ENCODE results near the gene CLCN3.
"Not testable (repeated sequence)": the region's sequence is repeated elsewhere in the genome, so short reads cannot be mapped to it uniquely, and the experiment has no call there.

Gene CLCN3

DNA sequence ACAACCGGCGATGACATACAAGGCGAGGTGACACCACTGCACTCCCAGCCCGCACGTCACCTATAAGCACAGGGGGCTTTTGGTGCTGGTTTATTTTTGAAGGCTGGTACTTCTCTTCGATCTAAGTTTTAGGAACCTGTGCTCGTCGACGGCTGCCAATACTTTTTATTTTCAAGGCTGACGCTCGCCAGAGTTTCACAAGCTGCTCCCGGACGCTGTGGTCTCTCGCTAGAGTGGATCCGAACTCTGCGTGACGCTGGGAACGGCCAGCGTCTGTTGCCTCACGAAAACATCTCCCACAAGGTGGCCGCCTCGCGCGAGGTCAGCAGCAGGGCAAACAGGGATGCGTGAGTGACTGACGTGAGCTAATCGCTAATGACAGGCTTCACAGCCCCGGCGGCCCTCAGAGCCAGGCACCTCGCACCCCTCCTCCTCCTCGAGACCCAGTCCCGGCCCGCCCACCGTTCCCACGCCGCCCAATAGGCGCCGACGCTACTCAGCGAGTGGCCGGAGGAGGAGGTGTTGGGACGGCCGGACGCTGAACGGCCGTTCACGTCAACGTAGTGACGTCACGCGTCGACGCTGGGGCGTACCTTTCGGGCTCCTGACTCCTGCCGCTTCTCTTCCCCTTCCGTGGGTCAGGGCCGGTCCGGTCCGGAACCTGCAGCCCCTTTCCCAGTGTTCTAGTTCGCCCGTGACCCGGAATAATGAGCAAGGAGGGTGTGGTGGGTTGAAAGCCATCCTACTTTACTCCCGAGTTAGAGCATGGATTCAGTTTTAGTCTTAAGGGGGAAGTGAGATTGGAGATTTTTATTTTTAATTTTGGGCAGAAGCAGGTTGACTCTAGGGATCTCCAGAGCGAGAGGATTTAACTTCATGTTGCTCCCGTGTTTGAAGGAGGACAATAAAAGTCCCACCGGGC, at the start of gene CLCN3:
CLCN3 (plus strand) TSS at position 621 of the 922 bp plus-strand sequence. CDS start 15,351 bp downstream, outside the sequence.
- DNase-seq, result peak; percentile 67 to 83 (median 76)

DNA sequence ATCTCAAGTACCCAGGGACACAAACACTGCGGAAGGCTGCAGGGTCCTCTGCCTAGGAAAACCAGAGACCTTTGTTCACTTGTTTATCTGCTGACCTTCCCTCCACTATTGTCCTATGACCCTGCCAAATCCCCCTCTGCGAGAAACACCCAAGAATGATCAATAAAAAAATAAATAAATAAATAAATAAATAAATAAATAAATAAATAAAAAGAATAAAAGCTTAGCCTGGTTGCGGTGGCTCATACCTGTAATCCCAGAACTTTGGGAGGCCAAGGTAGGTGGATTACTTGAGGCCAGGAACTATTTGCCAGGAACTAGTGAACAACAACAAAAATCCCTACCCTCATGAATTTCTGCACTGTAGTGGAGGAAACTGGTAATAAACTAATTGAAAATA, 49.4 kb upstream of the CLCN3 start:
- DNase-seq, result not testable (repeated sequence)

GRCh38 chr4:169571435-169571834, 48.9 kb upstream of the CLCN3 start:
- DNase-seq, result no peak

DNA sequence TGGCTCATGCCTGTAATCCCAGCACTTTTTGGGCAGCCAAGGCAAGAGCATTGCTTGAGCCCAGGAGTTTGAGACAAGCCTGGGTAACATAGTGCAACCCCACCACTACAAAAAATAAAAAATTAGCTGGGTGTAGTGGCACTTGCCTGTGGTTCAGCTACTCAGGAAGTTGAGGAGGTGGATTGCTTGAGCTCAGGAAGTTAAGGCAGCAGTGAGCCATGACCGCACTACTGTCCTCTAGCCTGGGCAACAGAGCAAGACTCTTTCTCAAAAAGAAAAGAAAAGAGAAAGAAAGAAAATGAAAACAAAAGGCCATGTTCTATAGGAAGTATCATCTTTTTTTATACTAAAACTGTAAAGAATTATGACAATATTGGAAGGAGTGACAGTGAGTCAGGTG, 46.5 kb upstream of the CLCN3 start:
- DNase-seq, result no peak

DNA sequence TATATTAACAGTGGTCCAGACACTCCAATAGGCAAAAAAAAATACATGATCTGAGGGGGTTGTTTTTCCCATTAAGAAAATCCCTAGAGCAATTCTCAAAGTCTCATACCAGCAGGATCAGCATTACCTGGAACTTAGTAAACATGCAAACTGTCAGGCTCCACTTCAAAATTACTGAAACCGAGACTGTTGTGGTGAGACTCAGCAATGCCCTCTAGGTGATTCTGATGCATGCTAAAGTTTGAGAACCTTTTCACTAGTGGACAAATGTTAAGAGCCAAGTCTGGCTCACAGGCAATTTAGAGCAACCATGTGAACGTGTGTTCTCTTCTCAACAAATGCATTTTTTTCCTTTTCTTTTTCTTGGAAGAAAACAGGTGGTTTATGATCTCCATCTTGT, 38.2 kb upstream of the CLCN3 start:
- DNase-seq, result no peak

DNA sequence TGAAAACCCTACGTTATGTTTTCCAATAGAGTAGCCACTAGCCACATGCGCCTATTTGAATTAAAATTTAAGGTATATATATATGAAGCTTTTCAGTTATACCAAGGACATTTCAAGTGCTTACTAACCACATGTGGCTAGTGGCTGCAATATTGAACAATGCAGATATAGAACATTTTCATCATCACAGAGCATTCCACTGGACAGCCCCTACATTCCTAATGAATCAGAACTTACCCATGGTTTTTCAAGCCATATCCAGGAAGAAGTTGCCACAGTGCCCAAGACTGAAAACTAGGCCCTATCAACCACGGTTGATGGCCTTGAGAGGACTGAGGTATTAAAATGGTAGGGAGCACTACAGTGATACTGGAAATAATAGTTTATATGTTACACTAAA, 37.7 kb upstream of the CLCN3 start:
- DNase-seq, result no peak

DNA sequence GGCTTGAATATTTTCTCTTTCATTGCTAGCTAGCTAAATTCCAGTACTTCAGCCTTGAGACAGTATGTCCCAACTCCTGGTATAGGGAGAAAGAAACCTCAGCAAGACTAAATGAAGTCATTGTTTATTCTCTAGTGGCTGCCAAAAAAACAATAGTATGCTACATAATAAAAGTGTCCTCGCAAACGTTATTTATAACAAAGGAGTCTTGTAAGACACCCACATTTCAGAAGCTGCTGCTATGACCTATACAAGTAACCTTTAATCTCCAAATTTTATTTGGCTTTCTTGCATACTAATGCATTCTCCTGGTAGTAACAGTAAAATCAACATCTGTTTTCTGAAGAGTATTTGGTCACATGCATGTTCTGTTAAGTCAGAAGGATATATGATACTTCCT, 36.8 kb upstream of the CLCN3 start:
- no peak for DNase-seq

- DNase-seq, result no peak
These were observed 27.3 kb upstream of the CLCN3 start for GRCh38 chr4:169593050-169593560.

DNA sequence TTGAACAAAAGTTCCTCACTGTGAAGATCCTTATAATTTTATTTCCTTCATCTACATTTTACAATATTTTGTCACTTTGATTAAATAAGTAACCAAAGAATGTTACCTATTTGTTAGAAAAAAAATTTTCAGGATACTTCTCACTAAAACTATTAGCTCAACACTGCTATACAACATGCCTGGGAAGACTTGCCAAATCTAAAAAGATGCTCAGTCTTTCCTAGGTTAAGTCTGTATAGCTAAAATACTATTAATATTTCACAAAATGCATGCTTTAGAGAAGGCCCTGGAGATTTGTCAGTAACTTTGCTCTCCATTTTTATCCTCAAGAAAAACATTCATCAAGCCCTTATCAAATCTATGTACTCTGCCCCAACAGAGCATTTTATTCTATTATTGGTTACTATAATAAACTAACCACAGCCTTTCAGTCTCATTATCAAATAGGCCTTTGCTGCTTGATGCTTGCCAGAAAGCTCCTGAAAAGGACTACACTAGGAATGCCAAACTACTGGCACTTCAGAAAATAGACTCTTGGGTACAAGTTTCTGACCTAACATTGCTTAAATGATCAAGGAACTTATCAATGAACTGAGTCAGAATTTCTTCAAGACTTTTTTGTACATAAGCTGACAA, 25.7 kb upstream of the CLCN3 start:
- DNase-seq, result no peak

DNA sequence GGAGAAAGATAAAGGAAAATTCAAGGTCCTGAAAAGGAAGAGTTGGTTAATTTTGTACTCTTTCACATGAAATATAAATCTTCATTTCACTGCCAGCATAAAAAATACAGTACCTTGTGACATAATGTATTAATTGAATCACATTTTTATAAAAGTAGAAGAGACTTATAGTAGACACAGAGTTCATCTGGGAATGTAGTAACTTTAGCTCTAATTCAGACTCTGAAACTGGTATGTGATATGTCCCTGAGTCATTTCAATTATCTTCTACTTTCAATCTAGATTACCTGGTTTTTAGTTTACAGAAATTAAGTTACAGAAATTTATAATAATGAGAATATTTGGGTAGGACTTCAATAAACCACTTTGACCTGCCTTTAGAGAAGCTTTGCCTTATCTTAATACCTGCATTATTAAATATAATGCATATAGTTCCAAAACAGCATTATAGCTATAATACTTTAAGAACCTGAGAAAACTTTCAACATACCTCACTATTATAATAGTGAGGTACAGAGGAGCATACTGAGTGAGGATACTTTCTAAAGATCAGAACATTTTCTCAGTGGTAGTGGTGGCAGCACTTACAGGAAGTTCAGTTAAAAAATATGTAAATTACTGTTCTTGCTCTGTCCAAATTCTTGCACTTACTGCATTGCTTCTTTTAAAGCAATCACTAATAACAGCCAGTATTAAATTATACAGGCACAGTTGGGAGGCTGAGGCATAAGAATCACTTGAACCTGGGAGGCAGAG, 19.2 kb upstream of the CLCN3 start:
- no peak for DNase-seq

GRCh38 chr4:169603312-169603711, 17.1 kb upstream of the CLCN3 start:
- no peak for DNase-seq

- DNase-seq, result no peak
These were observed 16.1 kb upstream of the CLCN3 start for GRCh38 chr4:169604131-169604900.

- no peak for DNase-seq
These were observed 15.5 kb upstream of the CLCN3 start for GRCh38 chr4:169604903-169605331.

DNA sequence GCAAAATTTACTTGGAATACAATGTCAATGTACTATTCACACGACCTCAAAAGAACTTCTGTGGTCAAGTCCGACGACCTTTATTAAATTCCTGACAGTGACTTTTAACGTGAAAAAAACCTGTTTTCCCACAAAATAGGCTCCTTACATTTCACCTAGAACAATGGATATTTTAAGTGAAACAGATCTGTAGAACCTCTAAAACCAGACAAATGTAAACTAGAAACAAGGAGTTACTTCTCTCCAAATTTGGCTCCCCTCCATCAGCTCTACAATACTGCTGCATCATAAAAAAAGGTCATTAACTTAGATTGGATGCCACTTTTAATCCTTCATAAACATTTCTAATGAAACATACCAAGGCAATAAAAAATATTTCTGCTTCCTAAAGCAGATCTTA, 9.2 kb upstream of the CLCN3 start:
- no peak for DNase-seq

GRCh38 chr4:169611991-169612870, 8.1 kb upstream of the CLCN3 start, which contains the start of gene NEK1:
TSS of gene NEK1 (minus strand) at chr4:169612583. CDS start at chr4:169602630, 9,953 bp downstream.
- DNase-seq, result peak; percentile 81 to 96 (median 86)

DNA sequence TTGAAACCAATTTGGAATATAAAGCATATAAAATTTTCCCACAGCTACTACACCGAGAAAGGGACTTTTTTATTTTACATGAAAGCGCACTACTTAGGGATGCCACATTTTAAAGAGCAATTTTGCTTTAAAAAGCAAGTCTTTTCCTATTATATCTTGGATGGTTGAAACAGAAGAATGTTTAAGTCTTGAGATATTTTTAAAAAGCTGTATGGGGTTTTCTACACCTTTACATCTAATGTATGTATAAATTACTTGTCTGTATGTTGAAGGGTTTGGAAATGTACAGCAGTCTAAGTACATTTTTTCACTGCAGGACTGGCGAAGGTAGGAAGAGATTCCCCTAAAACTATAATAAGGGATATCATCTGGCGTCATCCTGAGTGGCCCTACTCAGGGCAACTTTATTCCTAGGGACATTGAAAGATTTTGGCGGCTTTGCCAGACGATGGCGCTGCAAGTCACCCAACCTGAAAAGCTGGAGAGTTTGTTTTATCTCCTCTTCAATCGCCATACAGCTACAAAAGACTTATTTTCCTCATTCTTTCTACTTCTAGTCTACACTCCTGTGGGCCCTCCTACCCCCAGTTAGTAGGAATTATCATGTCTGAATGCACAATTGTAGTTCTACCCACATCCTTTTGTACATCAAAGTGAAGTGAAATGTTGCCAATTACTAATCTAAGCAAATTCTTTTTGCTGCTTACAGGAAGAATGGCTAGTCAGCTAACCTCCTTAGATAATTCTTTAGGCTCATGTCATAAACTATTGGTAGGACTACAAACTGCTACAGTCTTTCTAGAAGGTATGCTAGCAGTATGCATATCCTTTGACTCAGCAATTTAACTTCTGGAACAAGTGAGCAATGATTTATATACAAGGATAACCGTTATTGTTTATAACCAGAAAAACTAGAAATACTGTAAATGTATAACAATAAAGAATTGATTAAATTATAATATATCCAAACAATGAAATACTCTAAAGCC, 7.2 kb upstream of the CLCN3 start:
- peak; percentile 35 to 71 (median 65) for DNase-seq

DNA sequence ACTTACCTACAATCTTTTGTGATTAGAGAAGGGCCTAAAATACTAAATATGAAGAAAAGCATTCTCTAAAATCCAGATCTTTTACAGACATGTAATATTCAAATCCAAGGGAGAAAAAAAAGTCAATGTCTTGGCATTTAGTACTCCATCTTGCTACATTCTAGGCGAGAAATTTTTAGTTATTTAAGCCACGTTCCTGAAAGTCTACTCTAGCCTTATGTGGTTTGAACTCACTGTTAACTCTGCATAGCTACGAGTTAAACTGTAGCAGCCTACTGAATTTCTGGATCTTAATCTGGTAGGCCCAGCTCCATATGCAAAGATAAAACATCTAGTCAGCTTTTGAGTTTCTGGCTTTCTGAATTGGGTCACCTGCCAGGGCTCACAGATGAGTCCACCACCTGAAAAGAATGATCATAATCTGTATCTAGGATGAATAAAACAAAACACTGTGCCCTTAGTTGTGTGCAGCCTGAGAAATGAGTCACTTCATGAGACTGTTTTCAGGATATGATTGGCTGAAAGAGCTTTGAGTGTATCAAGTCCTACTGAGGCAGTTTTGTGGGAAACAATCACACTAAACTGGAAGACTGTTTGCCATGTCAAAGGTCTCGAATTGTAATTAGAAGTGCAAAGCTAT, 4.8 kb upstream of the CLCN3 start:
- no peak for DNase-seq

GRCh38 chr4:169616846-169617245, 3.5 kb upstream of the CLCN3 start:
- DNase-seq, result no peak

DNA sequence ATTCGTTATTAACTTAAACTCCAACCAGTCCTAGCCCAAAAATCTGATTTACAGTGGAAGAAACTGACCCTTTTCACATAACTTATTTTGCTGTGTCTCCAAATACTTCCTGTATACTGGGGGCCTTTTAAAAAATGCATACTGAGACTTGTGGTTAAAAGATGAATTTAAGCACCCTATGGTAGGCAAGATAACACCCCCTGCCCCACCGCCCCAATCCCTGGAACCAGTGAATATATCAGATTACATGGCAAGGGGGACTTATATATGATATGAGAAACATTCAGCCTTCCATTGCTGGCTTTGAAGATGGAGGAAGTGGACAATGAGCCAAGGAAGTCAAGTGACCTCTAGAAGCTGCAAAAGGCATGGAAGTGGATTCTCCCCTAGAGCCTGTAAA, 3.1 kb upstream of the CLCN3 start:
- no peak for DNase-seq
